ENCODE results near the gene GPR160. TPM values are rescaled to one million over a fixed set of nuclear protein-coding genes. Genes with fewer than 3 reads are reported as not detected.

The GPR160 gene
- total RNA-seq, 1 donor from 2014 or later: 22.3 TPM

DNA sequence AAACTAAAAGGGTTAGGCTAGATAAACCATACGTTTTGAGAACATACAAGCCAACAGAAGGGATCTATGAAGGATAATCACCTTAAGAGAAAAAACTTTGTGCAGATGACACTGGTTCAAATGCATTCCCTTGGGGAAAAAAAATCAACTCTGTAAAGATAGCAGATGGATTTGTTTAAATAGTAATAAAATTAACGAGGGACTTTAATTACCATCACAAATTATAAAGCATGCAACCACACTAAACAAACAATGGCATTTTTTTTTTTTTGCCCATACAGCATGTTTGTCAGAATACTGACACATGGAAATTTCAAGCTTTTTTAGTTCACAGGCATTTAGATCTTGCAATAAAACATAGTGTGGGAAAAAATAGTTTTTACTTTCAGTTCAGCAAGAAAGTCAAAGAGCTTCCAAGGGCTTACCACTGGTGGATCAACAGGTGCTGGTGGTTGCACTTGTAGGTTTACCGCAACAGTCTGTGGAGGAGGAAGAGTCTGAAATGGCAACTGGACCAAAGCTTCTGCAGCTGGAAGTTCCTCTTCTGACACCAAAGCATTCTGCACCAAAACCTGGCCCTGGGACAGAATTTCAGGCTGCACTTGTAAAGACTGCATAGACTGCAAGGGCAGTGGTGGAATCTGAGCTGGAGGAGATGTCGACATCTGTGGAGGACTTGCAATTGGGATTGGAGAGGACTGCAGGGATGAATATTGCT lies 90.6 kb downstream of the GPR160 start:
- ATAC-seq: no peak
- intact Hi-C loops (cut with DNase I): no loop called here
- Histone ChIP-seq H3K9me3 (no peaks in the 10 kb centered on the region), H3K4me1 (no peaks in the 10 kb centered on the region), H3K4me3 (no peak overlapping the region), H3K36me3 (peaks cover 43% of the 10 kb centered on the region), H3K27me3 (no peaks in the 10 kb centered on the region), H3K27ac (no peak overlapping the region)
- TF ChIP-seq, protein P1, sequence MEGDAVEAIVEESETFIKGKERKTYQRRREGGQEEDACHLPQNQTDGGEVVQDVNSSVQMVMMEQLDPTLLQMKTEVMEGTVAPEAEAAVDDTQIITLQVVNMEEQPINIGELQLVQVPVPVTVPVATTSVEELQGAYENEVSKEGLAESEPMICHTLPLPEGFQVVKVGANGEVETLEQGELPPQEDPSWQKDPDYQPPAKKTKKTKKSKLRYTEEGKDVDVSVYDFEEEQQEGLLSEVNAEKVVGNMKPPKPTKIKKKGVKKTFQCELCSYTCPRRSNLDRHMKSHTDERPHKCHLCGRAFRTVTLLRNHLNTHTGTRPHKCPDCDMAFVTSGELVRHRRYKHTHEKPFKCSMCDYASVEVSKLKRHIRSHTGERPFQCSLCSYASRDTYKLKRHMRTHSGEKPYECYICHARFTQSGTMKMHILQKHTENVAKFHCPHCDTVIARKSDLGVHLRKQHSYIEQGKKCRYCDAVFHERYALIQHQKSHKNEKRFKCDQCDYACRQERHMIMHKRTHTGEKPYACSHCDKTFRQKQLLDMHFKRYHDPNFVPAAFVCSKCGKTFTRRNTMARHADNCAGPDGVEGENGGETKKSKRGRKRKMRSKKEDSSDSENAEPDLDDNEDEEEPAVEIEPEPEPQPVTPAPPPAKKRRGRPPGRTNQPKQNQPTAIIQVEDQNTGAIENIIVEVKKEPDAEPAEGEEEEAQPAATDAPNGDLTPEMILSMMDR (IDR thresholded peaks at IDR 0.05): no peak
- DNase-seq: no peak

DNA sequence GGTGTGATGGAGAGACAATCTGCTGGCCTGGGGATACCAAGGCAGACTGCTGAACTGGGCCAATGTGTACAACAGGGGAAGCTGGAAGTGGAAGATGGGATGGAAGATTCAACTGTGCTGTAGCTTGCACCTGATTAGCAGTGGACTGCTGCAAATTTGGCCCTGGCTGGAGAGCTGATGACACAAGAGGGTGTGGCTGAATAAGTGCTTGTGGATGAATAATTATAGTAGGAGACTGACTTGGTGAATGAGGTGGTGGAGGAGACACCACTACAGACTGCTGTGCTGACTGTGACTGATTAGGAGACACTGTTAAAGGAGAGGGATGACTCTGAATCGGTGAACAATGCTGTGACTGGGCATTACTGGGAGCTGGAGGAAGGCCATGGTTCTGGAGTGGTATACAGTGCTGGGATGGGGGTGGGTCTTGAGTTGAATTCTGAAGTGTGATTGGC lies 91.2 kb downstream of the GPR160 start:
- H3K36me3 ChIP-seq: peaks cover 49% of the 10 kb centered on the region
- no peak for DNase-seq

DNA sequence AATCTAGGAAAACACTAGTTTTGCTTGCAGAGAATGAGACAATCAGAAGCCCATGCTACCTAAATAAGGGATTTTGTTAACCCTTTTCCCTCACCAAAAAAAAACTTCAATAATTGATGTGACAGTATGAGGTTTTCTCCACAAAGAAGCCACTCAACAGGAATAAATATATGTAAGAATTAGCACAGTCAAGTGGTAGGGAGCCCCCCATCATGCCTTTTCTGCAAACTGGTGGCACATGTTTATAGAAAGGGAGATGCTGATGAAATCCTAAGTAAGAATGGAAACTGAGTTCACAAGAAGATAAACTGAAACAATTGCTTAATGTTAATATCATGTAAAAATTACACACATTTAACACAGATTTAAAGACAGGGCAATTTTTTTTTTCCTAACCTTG lies 92.7 kb downstream of the GPR160 start:
- TF ChIP-seq, protein P1 (IDR thresholded peaks at IDR 0.05): no peak
- Histone ChIP-seq H3K9me3 (no peaks in the 10 kb centered on the region), H3K4me3 (no peak overlapping the region), H3K4me1 (no peaks in the 10 kb centered on the region), H3K27me3 (no peaks in the 10 kb centered on the region), H3K36me3 (peaks cover 64% of the 10 kb centered on the region), H3K27ac (no peak overlapping the region)
- no peak for DNase-seq
- no peak for ATAC-seq
- intact Hi-C loops (cut with DNase I): no loop called here

More for the DNA sequence above, 91.2 kb downstream of the GPR160 start:
- no peaks in the 10 kb centered on the region for H3K9me3 ChIP-seq
- intact Hi-C loops (cut with DNase I): no loop called here
- TF ChIP-seq, protein P1 (IDR thresholded peaks at IDR 0.05): no peak
- no peaks in the 10 kb centered on the region for H3K4me1 ChIP-seq
- no peak overlapping the region for H3K4me3 ChIP-seq
- ATAC-seq: peak; percentile 57
- no peak overlapping the region for H3K27ac ChIP-seq
- H3K27me3 ChIP-seq: no peaks in the 10 kb centered on the region

DNA sequence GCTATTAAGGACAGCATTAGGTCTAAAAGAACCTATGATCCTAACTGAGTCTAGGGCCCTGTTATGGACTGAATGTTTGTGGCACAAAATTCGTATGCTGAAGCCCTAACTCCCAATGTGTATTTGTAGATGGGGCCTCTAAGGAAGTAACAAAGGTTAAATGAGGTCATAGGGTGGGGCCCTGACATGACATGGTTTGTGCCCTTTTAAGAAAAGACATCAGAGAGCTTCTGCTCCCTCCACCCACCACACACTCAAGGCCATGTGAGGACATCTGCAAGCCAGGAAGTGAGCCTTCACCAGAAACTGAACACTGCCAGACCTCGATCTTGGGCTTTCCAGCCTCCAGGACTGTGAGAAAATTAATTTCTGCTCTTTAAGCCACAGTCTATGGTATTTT lies 94.5 kb downstream of the GPR160 start:
- H3K4me1 ChIP-seq: no peaks in the 10 kb centered on the region
- ATAC-seq: peak; percentile 35
- no peak overlapping the region for H3K27ac ChIP-seq
- H3K27me3 ChIP-seq: no peaks in the 10 kb centered on the region
- TF ChIP-seq, protein P1 (IDR thresholded peaks at IDR 0.05): no peak
- no peaks in the 10 kb centered on the region for H3K9me3 ChIP-seq
- intact Hi-C loops (cut with DNase I): no loop called here
- H3K36me3 ChIP-seq: peaks cover 74% of the 10 kb centered on the region
- H3K4me3 ChIP-seq: no peak overlapping the region
- DNase-seq: no peak

Other genes with a start within 250 kb of the GPR160 start
- gene LRRIQ4, start 225.1 kb upstream of the GPR160 start, total RNA-seq: 0.29 TPM
- gene LRRC34, start 225.1 kb upstream of the GPR160 start, total RNA-seq: 0.98 TPM
- 1.7 TPM for gene LRRC31, start 168.1 kb upstream of the GPR160 start, total RNA-seq
- gene SAMD7, start 126.4 kb upstream of the GPR160 start, total RNA-seq: not detected
- gene SEC62, start 71.2 kb upstream of the GPR160 start, total RNA-seq: 157 TPM
- 84.4 TPM for gene PHC3, start 143.7 kb downstream of the GPR160 start, total RNA-seq
- 43.2 TPM for gene PRKCI, start 184.4 kb downstream of the GPR160 start, total RNA-seq